Effector CD4-positive, alpha-beta T cell (primary cell): ENCODE results near the gene OTOA.
A peak's percentile ranks its signal among the peaks of the same experiment; 100 is the strongest.
"Not testable (repeated sequence)": the region's sequence is repeated elsewhere in the genome, so short reads cannot be mapped to it uniquely, and the experiment has no call there.

Source experiments
- DNase-seq: peaks from one replicate; pipeline ENCODE4 v3.0.0-alpha.2; 2020

OTOA gene

GRCh38 chr16:21642861-21643260, 20.9 kb upstream of the OTOA start:
- DNase-seq = no peak

DNA sequence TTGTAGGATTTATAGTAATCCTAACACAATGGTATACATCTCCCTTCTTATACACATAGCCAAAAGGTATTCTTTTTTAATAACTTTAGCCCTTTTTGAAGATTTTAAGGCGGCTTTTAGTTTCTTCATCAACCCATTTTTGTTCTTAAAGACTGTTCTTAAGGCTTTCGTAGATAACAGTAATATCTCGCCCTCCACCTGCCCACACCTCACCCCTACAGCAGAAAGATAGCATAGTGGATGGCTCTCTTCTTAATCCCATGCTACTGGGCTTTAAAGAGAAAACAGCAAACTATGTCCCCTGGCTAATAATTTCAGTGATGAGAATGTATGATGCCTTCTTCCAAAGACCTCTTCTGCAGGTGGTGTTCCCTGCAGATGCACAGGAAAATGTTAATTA, 20.0 kb upstream of the OTOA start:
- DNase-seq = no peak

GRCh38 chr16:21644674-21645073, 19.1 kb upstream of the OTOA start:
- no peak for DNase-seq

DNA sequence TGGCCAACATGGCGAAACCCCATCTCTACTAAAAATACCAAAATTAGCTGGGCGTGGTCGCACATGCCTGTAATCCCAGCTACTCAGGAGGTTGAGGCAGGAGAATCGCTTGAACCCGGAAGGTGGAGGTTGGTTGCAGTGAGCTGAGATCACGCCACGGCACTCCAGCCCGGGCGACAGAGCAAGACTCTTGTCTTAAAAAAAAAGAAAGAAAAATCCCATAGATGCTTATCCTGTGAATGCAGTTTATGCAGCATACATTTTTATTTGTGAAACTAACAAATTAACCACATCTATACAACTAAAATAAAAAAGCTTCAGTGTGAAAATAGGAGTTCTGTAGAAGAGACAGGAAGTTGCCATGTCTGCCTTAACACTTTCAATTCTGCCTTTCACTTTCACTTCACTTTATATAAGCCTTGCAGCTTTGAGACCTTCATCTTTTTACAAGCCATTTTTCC, 18.5 kb upstream of the OTOA start:
- no peak for DNase-seq

GRCh38 chr16:21646091-21646490, 17.7 kb upstream of the OTOA start:
- no peak for DNase-seq

DNA sequence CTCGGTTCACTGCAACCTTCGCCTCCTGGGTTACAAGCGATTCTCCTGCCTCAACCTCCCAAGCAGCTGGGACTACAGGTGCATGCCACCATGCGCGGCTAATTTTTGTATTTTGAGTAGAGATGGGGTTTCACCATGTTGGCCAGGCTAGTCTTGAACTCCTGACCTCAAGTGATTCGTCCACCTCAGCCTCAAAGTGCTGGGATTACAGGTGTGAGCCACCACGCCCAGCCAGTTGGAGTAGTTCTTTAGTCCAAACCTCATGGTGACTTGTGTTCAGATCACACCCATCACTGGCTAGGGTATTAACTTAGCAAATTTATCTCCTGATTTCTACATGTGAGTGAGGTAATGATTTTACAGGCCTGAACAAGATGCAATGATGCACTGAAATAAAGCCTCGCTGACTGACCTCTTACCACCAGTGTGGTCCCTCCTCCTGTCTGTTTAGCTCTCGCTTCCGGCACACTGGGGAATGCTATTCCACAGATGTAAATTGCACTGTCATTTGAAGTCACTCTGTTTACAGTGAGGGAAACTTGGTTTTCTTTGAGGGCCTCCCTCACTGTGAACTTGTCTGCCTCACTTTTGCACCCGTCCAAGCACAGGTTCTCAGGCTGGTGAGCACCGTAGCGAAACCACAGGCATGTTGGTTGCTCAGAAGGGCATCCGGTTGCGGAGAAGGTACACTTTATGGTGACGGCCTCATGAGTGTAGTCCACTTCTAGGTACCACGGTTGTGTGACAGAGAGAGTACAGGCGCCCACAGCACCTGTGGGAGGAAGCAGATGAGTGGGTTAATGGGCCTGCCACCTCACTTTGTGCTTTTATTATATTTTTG, 16.8 kb upstream of the OTOA start:
- peak; percentile 55 for DNase-seq

- DNase-seq = no peak
Observed at GRCh38 chr16:21647562-21648164, 16.1 kb upstream of the OTOA start.

DNA sequence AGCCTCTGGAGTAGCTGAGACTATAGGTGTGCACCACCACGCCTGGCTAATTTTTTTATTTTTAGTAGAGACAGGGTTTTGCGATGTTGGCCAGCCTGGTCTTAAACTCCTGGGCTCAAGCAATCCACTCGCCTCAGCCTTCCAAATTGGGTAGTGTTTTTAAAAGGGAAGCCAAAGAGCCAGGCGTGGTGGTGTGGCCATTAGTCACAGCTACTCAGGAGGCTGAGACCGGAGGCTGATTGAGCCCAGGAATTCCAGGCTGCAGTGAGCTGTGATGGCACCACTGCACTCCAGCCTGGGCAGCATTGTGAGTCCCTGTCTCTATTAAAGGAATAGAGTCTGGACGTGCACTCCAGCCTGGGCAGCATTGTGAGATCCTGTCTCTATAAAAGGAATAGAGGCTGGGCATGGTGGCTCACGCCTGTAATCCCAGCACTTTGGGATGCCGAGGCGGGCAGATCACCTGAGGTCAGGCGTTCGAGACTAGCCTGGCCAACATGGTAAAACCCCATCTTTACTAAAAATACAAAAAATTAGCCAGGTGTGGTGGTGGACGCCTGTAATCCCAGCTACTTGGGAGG, 13.9 kb upstream of the OTOA start:
- not testable (repeated sequence) for DNase-seq

GRCh38 chr16:21650521-21650920, 13.2 kb upstream of the OTOA start:
- no peak for DNase-seq

DNA sequence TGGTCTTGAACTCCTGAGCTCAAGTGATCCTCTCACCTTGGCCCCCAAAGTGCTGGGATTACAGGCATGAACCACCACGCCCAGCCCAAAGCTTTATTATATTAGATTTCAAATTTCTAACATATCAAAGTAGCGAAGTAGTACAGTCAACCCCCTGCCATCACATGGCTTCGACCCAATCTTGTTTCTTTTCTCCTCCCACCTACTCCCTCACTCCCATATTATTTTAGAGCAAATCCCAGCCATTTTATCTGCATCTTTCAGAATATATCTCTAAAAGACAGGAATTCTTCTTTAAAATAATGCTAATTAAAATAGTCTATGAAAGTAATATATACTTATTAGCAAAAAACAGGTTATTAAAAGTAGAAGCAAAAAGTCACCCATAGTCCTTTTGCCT, 12.3 kb upstream of the OTOA start:
- DNase-seq = no peak

- DNase-seq = no peak
Observed at GRCh38 chr16:21652453-21652852, 11.3 kb upstream of the OTOA start, which contains the start of gene IGSF6. Gene IGSF6, minus strand, starts transcription at chr16:21652608. Its CDS starts 10 bp downstream, at chr16:21652598.

DNA sequence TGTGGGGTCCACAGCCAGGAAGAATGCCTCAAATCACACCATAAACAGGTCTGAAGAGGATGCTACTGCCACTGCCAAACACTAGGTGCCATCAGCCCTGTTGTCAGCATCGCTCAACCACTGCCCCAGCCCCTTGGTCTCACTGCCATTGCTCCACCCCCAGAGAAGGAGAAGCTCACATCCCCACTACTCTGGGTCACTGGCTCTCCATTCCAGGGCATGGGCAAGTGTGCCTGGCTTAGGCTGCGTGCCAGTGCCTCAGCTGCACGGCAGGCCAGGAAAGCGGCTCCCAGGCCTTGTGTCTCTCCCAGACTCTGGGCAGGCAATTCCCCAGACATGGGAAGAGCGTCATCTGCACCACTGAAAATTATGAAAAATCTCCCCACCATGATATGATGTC, 10.2 kb upstream of the OTOA start:
- no peak for DNase-seq

DNA sequence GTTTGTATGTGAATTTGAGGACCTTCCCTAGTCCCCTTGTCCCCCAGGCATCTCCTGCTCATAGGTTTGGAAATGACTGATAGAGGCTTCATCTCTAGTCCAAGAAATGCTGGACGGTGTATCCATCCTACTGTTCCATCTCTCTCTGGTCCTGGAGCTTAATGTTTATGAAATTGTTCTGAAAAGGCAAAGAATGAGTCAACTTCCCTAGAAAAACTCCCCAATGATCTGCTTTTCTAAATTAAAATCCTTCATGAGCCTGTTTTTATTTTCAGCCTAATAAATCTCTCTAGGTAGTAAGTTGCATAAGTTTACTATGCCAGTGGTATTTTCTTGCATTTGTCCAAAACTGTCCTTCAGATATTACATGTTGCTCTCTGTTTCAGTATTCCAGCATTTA, 9.3 kb upstream of the OTOA start:
- no peak for DNase-seq

DNA sequence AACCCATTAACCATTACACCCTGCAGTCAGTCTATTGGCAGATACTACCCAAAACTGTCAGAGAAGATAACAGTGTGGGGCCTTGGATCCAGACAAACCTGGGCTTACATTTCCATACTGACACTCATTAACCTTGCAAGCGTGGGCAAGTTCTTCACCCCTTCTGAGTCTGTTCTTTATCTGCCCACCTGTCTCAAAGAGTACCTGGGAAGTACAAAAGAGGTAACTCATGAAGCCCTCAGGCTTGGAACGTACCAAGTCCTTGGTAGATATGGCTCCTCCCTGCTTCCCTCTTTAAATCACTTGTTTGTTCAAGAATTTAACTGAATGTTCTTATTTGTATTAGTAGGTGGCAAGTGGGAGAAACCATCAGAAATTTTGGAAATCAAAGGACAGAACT, 8.9 kb upstream of the OTOA start:
- no peak for DNase-seq

- peak; percentile 45 for DNase-seq
Observed at GRCh38 chr16:21656795-21657768, 6.7 kb upstream of the OTOA start.

- DNase-seq = no peak
Observed at GRCh38 chr16:21659124-21659523, 4.6 kb upstream of the OTOA start.

DNA sequence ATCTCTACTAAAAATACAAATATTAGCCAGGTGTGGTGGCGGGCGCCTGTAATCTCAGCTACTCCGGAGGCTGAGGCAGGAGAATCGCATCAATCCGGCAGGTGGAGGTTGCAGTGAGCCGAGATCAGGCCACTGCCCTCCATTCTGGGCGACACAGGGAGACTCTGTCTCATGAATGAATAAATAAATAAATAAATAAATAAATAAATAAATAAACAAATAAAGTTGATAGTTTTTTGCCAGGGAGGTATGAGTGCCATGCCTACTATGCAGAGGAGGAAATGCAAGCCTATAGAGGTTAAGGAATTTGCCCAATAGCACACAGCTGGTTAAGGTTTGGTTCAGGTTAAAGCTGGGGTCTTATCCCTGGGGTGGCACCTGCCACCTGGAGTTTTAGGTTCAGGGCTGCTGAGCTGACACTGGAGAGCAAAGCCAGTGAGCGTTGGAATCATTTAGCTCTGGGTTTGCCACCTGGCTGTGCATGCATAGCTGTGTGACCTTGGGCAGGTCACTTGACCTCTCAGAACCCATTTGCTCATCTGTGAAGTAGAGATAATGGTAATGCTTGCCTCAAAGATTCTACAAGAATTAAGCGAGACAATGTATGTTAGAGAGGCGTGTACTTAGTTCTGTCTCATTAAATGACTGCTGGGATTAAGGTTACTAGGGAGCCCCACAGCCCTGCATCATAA, 1.2 kb downstream of the OTOA start:
- DNase-seq = no peak

DNA sequence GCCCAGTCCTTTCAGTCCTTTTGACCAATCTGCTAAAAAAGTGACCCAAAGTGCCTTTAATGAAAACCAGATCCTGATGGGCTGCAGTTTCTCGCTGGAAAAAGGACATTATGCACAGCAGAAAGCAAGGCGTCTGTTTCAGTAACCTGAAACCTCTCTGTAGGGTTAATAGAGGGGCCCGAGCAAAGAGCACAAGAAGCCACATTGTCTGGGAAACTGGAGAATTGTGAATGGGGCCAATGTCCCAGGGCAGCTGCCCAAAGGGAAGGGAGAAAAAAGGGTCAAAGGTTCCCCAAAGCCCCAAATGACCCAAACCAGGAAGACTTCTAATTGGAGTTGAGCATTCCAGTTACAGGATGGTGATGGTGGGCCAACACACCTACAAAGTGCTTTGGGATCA, 3.0 kb downstream of the OTOA start:
- no peak for DNase-seq

DNA sequence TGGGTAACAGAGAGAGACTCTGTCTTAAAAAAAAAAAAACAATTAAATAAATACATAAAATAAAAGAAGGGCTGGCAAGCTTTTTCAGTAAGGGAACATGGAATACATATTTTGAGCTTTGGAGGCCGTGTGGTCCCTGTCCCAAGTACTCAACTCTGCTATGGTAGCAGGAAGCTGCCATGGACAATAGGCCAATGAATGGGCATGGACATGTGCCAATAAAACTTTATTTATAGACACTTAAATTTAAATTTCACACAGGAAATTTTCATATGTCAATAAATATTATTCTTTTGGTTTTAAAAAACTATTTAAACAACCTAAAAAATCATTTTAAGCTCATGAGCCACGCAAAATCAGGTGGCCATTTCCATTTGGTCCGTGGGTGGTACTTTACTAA, 3.8 kb downstream of the OTOA start:
- no peak for DNase-seq

- no peak for DNase-seq
Observed at GRCh38 chr16:21673469-21673868, 9.7 kb downstream of the OTOA start.

DNA sequence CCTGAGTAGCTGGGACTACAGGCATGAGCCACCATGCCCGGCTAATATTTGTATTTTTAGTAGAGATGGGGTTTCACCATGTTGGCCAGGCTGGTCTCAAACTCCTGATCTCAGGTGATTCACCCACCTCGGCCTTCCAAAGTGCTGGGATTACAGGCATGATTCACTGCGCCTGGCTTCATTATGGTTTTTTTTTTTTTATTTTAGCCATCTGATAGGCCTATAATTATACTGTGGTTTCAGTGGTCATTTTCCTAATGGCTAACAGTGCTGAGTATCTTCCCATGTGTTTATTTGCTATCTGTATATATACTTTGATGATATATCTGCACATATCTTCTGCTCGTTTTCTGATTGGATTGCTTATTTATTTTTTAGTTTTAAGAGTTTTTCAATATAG, 10.7 kb downstream of the OTOA start:
- not testable (repeated sequence) for DNase-seq

- not testable (repeated sequence) for DNase-seq
Observed at GRCh38 chr16:21680714-21681113, 16.9 kb downstream of the OTOA start.
